ENCODE results near the gene ARAP3.
A peak's percentile ranks its signal among the peaks of the same experiment; 100 is the strongest.
"Not testable (repeated sequence)": the region's sequence is repeated elsewhere in the genome, so short reads cannot be mapped to it uniquely, and the experiment has no call there.

Gene ARAP3

GRCh38 chr5:141681695-141682641 lies at the start of gene ARAP3:
TSS of gene ARAP3 (minus strand) at chr5:141682230. CDS start at chr5:141680486, 1,744 bp downstream.
- peak; percentile 64 for DNase-seq

DNA sequence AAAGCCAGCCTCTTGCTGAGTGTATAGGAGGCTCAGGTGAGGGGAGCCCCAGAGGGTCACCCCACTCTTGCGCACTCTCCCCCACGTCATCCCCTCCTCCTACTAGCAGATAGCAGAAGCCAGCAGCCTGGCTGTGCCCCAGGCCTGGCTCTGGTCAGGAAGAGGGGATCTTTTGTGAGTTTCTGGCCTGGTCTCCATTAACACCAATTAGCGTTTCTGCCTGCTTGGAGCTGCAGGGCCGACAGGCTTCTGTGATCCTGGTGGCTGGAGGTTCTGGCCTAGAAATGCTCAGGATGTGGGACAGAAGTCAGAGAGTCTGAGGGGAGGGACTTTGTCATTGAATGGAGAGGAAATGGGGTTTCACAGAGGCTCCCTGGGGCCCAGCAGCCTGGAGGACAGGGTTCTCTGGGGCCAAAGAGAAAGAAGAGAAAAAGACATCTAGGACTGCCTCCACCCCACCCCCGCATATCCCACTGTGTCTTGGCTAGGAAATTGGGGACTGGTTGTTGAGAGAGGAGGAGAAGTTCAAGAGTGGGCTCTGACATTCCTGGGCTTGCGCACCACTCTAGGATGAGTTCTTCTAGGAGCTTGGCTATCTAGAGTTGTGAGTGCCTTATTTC lies 47.5 kb upstream of the ARAP3 start:
- no peak for DNase-seq

DNA sequence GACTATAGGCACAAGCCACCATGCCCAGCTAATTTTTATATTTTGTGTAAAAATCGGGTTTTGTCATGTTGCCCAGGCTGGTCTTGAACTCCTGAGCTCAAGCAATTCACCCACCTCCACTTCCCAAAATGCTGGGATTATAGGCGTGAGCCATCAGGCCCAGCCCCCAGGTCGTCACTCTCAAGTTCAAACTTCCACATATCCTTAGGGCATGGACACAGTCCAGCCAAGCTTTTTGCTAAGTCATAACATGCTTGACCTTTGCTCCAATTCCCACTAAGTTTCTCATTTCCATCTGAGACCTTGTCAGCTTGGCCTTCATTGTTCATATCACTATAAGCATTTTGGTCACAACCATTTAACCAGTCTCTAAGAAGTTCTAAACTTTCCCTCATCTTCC lies 43.9 kb upstream of the ARAP3 start:
- DNase-seq, result no peak

DNA sequence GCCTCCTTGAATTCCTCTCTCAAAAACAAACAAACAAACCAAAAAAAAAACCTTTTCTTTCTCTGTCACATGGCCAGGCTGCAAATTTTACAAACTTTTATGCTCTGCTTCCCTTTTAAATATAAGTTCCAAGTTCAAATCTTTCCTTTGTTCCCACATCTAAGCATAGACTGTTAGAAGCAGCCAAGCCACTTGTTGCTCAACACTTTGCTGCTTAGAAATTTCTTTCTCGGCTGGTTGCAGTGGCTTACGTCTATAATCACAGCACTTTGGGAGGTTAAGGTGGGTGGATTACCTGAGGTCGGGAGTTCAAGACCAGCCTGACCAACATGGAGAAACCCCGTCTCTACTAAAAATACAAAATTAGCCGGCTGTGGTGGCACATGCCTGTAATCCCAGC lies 43.1 kb upstream of the ARAP3 start:
- not testable (repeated sequence) for DNase-seq

GRCh38 chr5:141722266-141722665 lies 40.2 kb upstream of the ARAP3 start:
- no peak for DNase-seq

GRCh38 chr5:141717043-141717442 lies 35.0 kb upstream of the ARAP3 start:
- DNase-seq, result no peak

DNA sequence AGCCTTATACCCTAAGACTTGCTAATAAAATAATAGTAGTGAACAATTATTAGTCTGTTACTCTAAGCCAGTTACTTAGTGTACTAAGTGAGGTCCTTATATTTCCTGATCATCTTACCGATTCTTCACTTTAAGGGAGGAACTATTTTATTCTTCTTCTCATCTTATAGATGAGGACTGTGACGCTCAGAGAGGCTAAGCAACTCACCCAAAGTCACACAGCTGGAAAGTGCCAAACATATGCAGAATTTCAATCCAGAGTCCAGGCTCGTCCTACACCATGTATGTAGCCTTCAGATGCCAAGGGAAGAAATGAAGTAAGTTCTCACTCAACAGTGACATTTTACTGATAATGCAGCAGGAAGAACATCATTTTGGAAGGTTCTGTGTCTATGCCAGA lies 34.4 kb upstream of the ARAP3 start:
- DNase-seq, result no peak

- DNase-seq, result no peak
These were observed 34.0 kb upstream of the ARAP3 start for GRCh38 chr5:141716009-141716408.

GRCh38 chr5:141715346-141715905 lies 33.4 kb upstream of the ARAP3 start:
- DNase-seq, result no peak

DNA sequence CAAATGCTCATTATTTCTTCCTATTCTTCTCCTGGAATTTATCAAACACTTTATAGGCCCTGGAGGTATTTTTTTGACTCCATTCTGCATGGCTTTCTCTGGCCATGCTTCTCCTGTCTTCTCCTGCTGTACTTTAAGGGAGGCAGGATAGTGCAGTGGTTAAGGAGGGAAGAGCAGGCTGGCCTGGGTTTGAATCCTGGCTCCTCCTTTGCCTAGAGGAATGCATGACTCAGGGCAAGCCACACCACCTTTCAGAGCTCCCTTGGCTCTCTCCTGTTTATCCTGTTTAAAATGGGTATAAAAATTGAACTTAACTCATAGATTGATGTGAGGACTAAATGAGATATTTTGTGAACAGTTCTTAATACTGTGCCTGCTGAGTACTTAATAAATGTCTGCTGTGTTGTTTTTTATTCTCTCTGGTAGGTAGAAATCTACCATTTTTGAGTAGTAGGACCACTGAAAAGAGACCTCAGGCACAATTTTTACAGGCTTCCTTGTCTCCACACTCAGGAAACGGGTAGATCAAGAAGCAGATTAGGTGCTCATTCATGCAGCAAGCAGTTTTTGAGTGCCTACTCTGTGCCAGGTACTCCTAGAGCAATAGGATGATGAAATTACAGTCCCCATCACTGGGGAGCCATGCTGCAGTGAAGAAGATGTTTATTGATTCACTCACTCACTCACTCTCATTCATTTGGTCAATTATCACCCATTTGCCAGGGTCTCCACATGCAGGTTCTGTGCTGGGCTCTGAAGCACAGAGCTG lies 32.7 kb upstream of the ARAP3 start:
- DNase-seq, result no peak

DNA sequence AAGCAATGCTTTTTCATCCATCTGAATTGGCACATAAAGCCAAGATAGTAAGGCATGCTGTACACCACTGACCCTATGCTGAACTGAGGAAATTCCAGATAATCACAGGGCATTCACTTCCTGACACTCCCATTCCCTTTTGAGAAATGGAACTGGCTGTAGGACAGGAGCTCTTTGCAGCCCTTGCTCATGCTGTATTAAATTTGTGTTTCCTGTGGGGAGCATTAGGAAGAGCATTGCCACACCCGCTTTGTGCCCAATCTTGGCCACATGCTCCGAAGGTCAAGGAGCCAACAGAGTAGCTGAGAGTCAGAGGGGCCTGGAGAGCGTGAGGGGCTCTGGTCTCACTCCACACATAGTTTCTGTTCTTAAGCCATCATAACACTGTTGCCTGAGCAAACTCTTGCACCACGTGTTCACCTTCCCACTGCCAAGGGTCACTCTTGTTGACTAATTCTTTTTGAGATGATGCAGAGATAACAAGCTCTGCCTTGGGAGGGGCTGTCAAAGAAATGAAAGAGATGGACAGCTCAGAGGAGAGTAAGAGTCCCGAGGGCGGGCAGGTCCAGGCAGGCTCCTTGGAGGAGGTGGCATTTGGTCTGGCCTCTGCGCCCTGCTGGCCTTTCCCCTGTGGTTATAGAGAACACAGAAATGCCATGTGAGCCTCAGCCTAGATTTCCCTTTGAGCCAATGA lies 31.7 kb upstream of the ARAP3 start:
- DNase-seq, result no peak

- DNase-seq, result no peak
These were observed 29.7 kb upstream of the ARAP3 start for GRCh38 chr5:141711687-141712086.

- no peak for DNase-seq
These were observed 27.8 kb upstream of the ARAP3 start for GRCh38 chr5:141709699-141710267.

DNA sequence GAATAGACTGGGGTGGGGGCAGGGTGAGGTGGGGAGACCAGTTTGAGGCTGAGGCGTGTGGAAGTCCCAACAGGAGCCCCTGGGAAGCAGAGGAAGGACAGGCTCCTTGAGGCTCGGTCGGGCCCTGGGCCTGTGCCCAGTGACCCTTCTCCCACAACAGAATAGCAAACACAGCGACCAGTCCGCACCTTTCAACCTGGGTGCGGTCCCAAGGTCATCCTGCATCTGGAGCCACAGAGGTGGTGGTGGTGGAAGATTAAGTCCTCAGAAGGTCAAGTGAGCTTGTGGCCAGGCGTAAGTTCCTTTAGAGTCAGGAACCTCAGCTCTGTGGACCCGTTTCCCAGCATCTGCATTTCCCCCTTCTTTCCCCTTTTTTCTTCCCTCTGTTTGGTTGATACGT lies 26.0 kb upstream of the ARAP3 start:
- DNase-seq, result no peak

DNA sequence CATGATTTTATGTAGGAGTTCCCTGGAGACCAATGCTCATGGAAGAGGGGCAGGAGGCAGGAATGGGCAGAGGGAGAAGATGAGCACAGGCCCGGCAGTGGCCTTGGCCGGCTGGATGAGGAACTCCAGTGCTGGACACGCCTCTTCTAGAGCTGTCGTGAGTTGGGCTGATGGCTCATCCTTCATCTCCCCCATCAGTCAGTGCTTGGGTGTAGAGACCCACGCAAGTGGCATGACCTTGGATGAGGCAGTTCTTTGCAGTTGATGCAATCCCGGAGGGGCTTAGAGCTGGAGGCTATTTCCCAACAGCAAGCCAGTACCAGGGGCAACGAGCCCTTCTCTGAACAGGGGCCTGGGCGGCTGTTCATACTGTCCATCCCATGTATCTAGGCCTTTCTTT lies 25.5 kb upstream of the ARAP3 start:
- no peak for DNase-seq

GRCh38 chr5:141706121-141706520 lies 24.1 kb upstream of the ARAP3 start:
- DNase-seq, result no peak

DNA sequence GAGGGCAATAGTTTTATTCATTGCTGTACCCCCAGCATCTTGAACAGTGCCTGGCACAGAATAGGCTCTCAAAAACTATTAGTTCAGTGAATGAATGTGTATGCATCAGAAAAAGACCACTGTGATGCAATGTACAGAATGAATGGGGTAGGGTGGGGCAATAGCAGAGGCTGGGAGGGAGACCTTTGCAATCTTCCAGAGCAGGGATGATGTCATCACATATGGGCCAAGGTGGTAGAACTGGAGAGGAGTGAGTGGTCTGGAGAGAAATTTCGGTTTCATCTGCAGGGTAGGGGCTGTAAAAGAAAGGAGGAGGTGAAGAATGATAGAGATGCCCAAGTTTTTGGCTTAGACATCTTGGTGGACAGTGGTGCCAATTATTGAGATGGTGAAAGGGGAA lies 23.4 kb upstream of the ARAP3 start:
- DNase-seq, result no peak

DNA sequence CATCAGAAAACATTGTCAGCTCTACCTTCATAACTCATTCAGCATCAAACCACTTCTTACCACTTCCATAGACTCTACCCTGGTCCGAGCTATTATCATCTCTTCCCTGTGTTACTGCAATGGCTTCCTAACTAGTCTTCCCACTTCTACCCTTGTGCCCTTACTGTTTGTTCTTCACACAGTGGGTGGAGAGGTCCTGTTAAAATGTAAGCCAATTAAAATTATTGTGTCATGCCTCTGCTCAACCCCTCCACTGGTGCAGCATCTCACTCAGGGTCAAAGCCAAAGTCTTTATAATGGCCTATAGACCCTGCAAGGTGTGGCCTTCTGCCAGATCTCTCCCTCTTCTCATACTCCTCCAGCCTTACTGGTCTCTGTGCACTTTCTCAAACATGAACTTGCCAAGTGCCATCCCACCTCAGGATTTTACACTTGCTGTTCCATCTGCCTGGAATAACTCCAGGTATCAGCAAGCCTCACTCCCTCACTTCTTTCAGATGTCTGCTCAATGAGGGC lies 22.8 kb upstream of the ARAP3 start:
- DNase-seq, result no peak

- DNase-seq, result no peak
These were observed 21.1 kb upstream of the ARAP3 start for GRCh38 chr5:141703133-141703561.

DNA sequence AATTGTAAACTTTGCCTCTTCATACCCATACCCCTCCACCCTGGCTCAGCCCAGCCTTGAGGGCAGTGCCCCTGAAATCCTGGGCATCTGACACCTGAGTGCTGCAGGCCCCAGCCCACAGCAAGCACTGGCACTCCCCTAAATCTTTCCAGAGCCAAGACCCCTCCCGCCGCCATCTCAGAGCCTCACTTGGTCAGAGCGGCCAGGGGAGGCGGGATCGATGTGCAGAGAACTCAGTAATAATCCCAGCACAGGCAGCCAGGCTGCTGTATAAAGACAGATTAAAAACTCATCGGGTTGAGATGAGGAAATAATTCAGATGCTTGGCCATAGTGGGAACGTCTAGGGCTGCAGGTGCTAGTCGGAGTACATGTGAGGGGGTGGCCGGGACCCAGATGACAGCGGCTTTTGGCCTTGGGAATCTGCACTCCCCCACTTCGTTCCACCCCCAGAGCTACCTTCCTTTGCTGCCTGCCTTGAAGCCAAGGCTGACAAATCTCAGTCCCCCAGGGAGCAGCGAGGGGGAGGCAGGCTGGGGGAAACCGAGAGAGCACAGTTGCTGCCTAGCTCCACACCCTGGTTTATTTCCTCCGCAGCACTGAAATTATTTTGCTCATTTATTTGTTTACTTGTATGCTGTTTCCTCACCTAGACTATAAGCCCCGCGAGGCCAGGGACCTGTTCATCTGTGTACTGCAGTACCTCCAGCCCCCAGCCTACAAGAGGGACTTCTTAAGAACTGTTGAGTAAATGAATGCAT lies 19.5 kb upstream of the ARAP3 start:
- DNase-seq, result no peak

DNA sequence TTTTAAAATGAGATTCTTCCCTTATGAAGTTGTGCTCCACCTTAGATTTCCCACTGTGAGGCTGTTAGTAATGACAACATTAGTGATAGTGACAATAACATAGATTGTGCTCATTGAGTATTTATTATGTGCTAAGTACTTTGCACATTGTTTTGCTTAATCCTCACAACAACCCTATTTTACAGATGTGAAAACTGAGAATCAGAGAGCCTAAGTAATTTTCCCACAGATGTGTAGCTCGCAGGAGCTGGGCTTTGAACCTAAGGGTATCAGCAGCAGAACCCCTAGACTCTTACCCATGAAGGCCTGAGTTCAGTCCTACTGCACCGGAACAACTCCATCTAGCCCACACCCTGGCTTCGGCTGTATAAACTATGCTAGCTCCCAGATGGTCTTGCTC lies 15.6 kb upstream of the ARAP3 start:
- no peak for DNase-seq

All from CD4-positive, alpha-beta T cell treated with Interleukin-6 for 4 hours (primary cell).